Neural cell (in vitro differentiated cells): Measurements from ENCODE around the gene RNF32.

Experiments used
- EP300 ChIP-seq: fragments of 450-650 bp; conservative IDR thresholded peaks from 2 replicates; pipeline ENCODE4 v1.6.1; 2014; ENCODE audit warnings: antibody characterized with exemption, mild to moderate bottlenecking, moderate library complexity; ENCODE audit not compliant: poor library complexity, severe bottlenecking
- EZH2 ChIP-seq: fragments of 200-600, 300-800 bp; shearing (Covaris generic), sonication (generic); IDR thresholded peaks from 2 replicates; pipeline ENCODE4 v1.6.1; 2014; ENCODE audit warnings: antibody characterized with exemption, low read length, borderline replicate concordance, mild to moderate bottlenecking; ENCODE audit not compliant: insufficient read depth, poor library complexity, severe bottlenecking
- MXI1 ChIP-seq: fragments of 450-650 bp; conservative IDR thresholded peaks from 2 replicates; pipeline ENCODE4 v1.6.1; 2014; ENCODE audit warnings: antibody characterized with exemption, mild to moderate bottlenecking; ENCODE audit not compliant: poor library complexity, severe bottlenecking
- POLR2AphosphoS5 ChIP-seq: IDR thresholded peaks from 2 replicates; pipeline ENCODE4 v1.6.1; 2012
- SMC3 ChIP-seq: fragments of 450-650 bp; conservative IDR thresholded peaks from 2 replicates; pipeline ENCODE4 v1.6.1; 2014; ENCODE audit warnings: antibody characterized with exemption, mild to moderate bottlenecking, moderate library complexity; ENCODE audit not compliant: poor library complexity
- TF ChIP-seq, protein P1 (sequence below): fragments of 450-650 bp; IDR thresholded peaks from 2 replicates; pipeline ENCODE4 v1.5.1; 2014; ENCODE audit warnings: antibody characterized with exemption, mild to moderate bottlenecking, moderate library complexity; ENCODE audit not compliant: poor library complexity, severe bottlenecking
- TF ChIP-seq, protein P2 (sequence below): IDR thresholded peaks from 2 replicates; pipeline ENCODE4 v1.6.1; 2012; ENCODE audit warnings: borderline replicate concordance

DNA sequence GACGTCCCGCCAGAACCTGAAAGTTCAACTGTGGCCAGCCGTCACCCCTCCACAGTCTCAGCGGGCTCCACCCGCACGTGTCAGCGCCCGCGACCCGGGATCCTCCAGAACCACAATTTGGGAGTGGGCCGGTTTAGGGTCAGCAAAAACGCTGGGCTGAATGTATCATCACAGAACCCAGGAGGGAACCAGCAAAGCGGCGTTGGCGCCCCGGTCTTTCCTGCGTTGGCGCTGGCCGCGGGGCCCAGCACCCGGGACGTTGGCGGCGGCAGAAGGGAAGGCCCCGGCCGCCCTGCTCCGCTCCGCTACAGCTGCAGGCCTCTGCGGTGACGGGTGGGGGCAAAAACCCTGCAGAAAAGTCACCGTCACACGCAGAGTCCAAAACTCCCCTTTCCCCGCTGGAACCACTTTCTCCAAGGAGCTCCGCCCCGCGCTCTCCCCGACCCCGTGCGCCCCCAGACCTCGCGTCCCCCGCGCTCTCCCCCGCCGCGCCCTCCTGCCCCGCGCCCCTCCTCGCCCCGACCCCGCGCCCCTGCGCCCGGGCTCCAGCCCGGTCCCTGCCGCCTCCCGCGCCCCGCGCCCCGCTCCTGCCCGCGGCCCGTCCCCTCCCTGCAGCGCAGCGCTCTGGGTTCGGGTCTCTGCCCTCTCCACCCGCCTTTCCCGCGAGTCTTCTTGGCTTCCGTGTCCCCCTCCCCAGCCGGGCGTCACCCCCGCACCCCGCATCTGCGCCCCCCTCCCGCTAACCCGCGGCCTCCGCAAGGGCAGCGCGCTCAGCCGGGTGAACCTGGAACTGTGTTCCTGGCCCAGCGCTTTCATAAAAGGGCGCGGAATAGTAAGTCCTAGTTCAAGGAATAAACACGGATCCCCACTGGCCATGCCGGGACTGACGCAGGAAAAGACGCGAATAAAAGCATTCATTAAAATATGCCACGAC is 24.0 kb upstream of the RNF32 start:
- TF ChIP-seq, protein P1, sequence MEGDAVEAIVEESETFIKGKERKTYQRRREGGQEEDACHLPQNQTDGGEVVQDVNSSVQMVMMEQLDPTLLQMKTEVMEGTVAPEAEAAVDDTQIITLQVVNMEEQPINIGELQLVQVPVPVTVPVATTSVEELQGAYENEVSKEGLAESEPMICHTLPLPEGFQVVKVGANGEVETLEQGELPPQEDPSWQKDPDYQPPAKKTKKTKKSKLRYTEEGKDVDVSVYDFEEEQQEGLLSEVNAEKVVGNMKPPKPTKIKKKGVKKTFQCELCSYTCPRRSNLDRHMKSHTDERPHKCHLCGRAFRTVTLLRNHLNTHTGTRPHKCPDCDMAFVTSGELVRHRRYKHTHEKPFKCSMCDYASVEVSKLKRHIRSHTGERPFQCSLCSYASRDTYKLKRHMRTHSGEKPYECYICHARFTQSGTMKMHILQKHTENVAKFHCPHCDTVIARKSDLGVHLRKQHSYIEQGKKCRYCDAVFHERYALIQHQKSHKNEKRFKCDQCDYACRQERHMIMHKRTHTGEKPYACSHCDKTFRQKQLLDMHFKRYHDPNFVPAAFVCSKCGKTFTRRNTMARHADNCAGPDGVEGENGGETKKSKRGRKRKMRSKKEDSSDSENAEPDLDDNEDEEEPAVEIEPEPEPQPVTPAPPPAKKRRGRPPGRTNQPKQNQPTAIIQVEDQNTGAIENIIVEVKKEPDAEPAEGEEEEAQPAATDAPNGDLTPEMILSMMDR = no peak
- TF ChIP-seq MXI1 = no peak
- no peak for TF ChIP-seq SMC3
- TF ChIP-seq, protein P2, sequence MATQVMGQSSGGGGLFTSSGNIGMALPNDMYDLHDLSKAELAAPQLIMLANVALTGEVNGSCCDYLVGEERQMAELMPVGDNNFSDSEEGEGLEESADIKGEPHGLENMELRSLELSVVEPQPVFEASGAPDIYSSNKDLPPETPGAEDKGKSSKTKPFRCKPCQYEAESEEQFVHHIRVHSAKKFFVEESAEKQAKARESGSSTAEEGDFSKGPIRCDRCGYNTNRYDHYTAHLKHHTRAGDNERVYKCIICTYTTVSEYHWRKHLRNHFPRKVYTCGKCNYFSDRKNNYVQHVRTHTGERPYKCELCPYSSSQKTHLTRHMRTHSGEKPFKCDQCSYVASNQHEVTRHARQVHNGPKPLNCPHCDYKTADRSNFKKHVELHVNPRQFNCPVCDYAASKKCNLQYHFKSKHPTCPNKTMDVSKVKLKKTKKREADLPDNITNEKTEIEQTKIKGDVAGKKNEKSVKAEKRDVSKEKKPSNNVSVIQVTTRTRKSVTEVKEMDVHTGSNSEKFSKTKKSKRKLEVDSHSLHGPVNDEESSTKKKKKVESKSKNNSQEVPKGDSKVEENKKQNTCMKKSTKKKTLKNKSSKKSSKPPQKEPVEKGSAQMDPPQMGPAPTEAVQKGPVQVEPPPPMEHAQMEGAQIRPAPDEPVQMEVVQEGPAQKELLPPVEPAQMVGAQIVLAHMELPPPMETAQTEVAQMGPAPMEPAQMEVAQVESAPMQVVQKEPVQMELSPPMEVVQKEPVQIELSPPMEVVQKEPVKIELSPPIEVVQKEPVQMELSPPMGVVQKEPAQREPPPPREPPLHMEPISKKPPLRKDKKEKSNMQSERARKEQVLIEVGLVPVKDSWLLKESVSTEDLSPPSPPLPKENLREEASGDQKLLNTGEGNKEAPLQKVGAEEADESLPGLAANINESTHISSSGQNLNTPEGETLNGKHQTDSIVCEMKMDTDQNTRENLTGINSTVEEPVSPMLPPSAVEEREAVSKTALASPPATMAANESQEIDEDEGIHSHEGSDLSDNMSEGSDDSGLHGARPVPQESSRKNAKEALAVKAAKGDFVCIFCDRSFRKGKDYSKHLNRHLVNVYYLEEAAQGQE = no peak
- TF ChIP-seq POLR2AphosphoS5 = no peak
- no peak for TF ChIP-seq EZH2
- no peak for TF ChIP-seq EP300
